Suprapubic skin (tissue), 4 donors: ENCODE measurements around the gene TNFRSF19. TPM values are rescaled to one million over a fixed set of nuclear protein-coding genes. Genes with fewer than 3 reads are reported as not detected.
A peak's percentile ranks its signal among the peaks of the same experiment; 100 is the strongest.

ENCODE experiments used
- DNase-seq, 2 donors: peaks; one replicate each; pipeline ENCODE4 v3.0.0-alpha.2; 2019; ENCODE audit warnings: low spot score in 2 of 2
- H3K27ac ChIP-seq: fragments of 200-600 bp; sonication (generic); one replicate; pipeline ENCODE4 v1.5.1; 2019
- H3K27me3 ChIP-seq: fragments of 200-600 bp; sonication (generic); one replicate; pipeline ENCODE4 v1.5.1; 2019
- H3K36me3 ChIP-seq: fragments of 200-600 bp; sonication (generic); one replicate; pipeline ENCODE4 v1.5.1; 2019
- H3K4me1 ChIP-seq: fragments of 200-600 bp; sonication (generic); one replicate; pipeline ENCODE4 v1.5.1; 2019
- H3K4me3 ChIP-seq: fragments of 200-600 bp; sonication (generic); one replicate; pipeline ENCODE4 v1.5.1; 2019; ENCODE audit warnings: mild to moderate bottlenecking
- H3K9me3 ChIP-seq: fragments of 200-600 bp; sonication (generic); one replicate; pipeline ENCODE4 v1.5.1; 2019
- CTCF ChIP-seq, 2 donors: fragments of 200-600 bp in 1 of 2; fragments of 450-650 bp in 1 of 2; sonication (generic) in 1 of 2; IDR thresholded peaks; one replicate each; pipeline ENCODE4 v1.5.1; 2016 to 2019; ENCODE audit warnings: antibody characterized with exemption in 2 of 2, mild to moderate bottlenecking in 1 of 2, moderate library complexity in 1 of 2
- EP300 ChIP-seq: sonication (generic); formaldehyde crosslinking; IDR thresholded peaks from one replicate; pipeline ENCODE4 v1.6.1; 2017; ENCODE audit warnings: antibody characterized with exemption
- POLR2A ChIP-seq, 2 donors: fragments of 450-650 bp; IDR thresholded peaks; one replicate each; pipeline ENCODE4 v1.6.1; 2017; ENCODE audit warnings: antibody characterized with exemption in 2 of 2, mild to moderate bottlenecking in 2 of 2, moderate library complexity in 2 of 2
- POLR2AphosphoS5 ChIP-seq, 3 donors: sonication (generic); formaldehyde crosslinking; IDR thresholded peaks; one replicate each; pipeline ENCODE4 v1.6.1; 2017; ENCODE audit warnings: antibody characterized with exemption in 3 of 3
- WGBS: methylation state at CpG from one replicate; pipeline ENCODE4 v1.1.5; 2018; 5-methylcytosine and 5-hydroxymethylcytosine counted together
- total RNA-seq, 4 donors: library from RNA; depleted of rRNA; stranded (reverse); fragments of >200 nt; gene quantifications; one replicate each; pipeline ENCODE4 v1.1.0, GENCODE V29; 2016

TNFRSF19 gene
- total RNA-seq, 4 donors from 2014 or later: 74.6 to 100 (median 78.5) TPM

GRCh38 chr13:23718996-23719395 lies 148.8 kb downstream of the TNFRSF19 start:
- no peak for DNase-seq
- H3K9me3 ChIP-seq: no peaks in the 10 kb centered on the region
- H3K27me3 ChIP-seq: no peaks in the 10 kb centered on the region
- H3K4me1 ChIP-seq: peaks cover 32% of the 10 kb centered on the region
- H3K27ac ChIP-seq: peak overlapping the region; percentile 33
- no peak overlapping the region for H3K4me3 ChIP-seq
- TF ChIP-seq EP300: no peak
- TF ChIP-seq CTCF (IDR thresholded peaks at IDR 0.05): no peak
- TF ChIP-seq POLR2A (IDR thresholded peaks at IDR 0.05): no peak
- no peak for TF ChIP-seq POLR2AphosphoS5 (IDR thresholded peaks at IDR 0.05)
- WGBS: 22% methylated on average over 2 of the region's 2 CpGs
- no peaks in the 10 kb centered on the region for H3K36me3 ChIP-seq

GRCh38 chr13:23722726-23723453 lies 152.7 kb downstream of the TNFRSF19 start:
- Histone ChIP-seq H3K4me1 (peaks cover 51% of the 10 kb centered on the region), H3K4me3 (no peak overlapping the region), H3K36me3 (no peaks in the 10 kb centered on the region), H3K27ac (peak overlapping the region; percentile 27), H3K9me3 (no peaks in the 10 kb centered on the region), H3K27me3 (no peaks in the 10 kb centered on the region)
- WGBS: 88% methylated on average over 6 of the region's 6 CpGs
- DNase-seq: no peak
- TF ChIP-seq CTCF (IDR thresholded peaks at IDR 0.05): no peak
- TF ChIP-seq POLR2A (IDR thresholded peaks at IDR 0.05): no peak
- TF ChIP-seq POLR2AphosphoS5 (IDR thresholded peaks at IDR 0.05): no peak
- TF ChIP-seq EP300: no peak

GRCh38 chr13:23723471-23723870 lies 153.3 kb downstream of the TNFRSF19 start:
- no peaks in the 10 kb centered on the region for H3K27me3 ChIP-seq
- no peak overlapping the region for H3K4me3 ChIP-seq
- 33% methylated on average over 1 of the region's 1 CpG for WGBS
- peaks cover 48% of the 10 kb centered on the region for H3K4me1 ChIP-seq
- TF ChIP-seq POLR2A (IDR thresholded peaks at IDR 0.05): no peak
- TF ChIP-seq EP300: no peak
- TF ChIP-seq CTCF (IDR thresholded peaks at IDR 0.05): no peak
- no peak for TF ChIP-seq POLR2AphosphoS5 (IDR thresholded peaks at IDR 0.05)
- no peaks in the 10 kb centered on the region for H3K9me3 ChIP-seq
- H3K36me3 ChIP-seq: no peaks in the 10 kb centered on the region
- DNase-seq: no peak
- peak overlapping the region; percentile 27 for H3K27ac ChIP-seq

GRCh38 chr13:23724196-23724970 lies 154.2 kb downstream of the TNFRSF19 start:
- Histone ChIP-seq H3K4me1 (peaks cover 48% of the 10 kb centered on the region), H3K4me3 (no peak overlapping the region), H3K9me3 (no peaks in the 10 kb centered on the region), H3K36me3 (no peaks in the 10 kb centered on the region), H3K27ac (peak overlapping the region; percentile 79), H3K27me3 (no peaks in the 10 kb centered on the region)
- WGBS: 80% methylated on average over 7 of the region's 7 CpGs
- TF ChIP-seq EP300 (no peak), CTCF (IDR thresholded peaks at IDR 0.05) (no peak), POLR2AphosphoS5 (IDR thresholded peaks at IDR 0.05) (no peak), POLR2A (IDR thresholded peaks at IDR 0.05) (no peak)
- no peak for DNase-seq

Other genes with a start within 250 kb of the TNFRSF19 start
- gene SACS, start 136.7 kb upstream of the TNFRSF19 start, total RNA-seq: 10 to 100 TPM in 3 of 4 donors, 1 to 10 TPM in 1; 6.4 to 17.9 (median 13.3) TPM